ENCODE results near the gene SAMD4B. TPM values are rescaled to one million over a fixed set of nuclear protein-coding genes. Genes with fewer than 3 reads are reported as not detected.
A peak's percentile ranks its signal among the peaks of the same experiment; 100 is the strongest.

Gene SAMD4B
- total and polyA plus RNA-seq, 9 of the 15 experiments (the other 6 are each of a cell fraction or from before 2014, with no cell fraction given) = 3.4 to 90.5 (median 38.0) TPM

DNA sequence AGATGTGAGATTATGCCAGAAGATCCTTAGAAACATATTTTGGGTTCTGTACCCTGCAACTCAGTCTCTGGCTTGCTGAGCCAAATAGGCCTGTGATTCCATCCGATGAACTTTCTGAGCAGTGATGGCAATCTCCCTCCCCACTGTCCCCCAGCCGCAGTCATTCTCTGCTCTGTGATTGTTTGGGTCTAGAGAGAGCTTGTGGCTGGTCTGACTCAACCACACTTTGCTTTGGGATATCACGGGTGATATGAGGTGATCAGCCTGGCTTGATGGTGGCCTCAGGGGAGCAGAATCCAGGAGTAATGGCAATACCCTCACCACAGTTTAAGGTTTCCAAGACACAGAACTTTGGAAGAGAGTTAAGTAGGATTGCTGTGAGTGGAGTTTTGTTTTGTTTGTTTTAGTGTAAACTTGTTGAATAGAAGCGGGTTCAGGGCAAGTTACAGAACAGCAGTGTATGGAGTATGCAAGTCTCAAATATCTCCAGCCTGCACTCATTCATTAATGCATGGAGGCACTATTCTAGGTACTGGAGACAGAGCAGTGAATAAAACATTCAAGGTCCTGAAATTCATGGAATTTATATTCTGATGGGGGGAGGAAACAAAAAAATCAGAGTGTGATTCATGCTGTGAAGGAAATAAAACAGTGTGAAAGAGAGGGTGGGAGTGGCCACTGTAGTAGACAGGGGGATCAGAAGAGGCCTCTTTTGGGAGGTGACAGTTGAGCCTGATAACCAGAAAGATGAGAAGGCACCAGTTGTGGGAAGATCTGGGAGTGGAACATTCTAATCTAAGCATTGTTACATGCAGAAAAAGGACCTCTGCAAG lies 5.3 kb downstream of the SAMD4B start (continued):
- TF ChIP-seq, protein P1, sequence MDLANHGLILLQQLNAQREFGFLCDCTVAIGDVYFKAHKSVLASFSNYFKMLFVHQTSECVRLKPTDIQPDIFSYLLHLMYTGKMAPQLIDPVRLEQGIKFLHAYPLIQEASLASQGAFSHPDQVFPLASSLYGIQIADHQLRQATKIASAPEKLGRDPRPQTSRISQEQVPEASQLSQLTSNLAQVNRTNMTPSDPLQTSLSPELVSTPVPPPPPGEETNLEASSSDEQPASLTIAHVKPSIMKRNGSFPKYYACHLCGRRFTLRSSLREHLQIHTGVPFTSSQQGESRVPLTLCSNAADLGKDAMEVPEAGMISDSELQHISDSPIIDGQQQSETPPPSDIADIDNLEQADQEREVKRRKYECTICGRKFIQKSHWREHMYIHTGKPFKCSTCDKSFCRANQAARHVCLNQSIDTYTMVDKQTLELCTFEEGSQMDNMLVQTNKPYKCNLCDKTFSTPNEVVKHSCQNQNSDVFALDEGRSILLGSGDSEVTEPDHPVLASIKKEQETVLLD (IDR thresholded peaks at IDR 0.05) = no peak
- TF ChIP-seq, protein P2, sequence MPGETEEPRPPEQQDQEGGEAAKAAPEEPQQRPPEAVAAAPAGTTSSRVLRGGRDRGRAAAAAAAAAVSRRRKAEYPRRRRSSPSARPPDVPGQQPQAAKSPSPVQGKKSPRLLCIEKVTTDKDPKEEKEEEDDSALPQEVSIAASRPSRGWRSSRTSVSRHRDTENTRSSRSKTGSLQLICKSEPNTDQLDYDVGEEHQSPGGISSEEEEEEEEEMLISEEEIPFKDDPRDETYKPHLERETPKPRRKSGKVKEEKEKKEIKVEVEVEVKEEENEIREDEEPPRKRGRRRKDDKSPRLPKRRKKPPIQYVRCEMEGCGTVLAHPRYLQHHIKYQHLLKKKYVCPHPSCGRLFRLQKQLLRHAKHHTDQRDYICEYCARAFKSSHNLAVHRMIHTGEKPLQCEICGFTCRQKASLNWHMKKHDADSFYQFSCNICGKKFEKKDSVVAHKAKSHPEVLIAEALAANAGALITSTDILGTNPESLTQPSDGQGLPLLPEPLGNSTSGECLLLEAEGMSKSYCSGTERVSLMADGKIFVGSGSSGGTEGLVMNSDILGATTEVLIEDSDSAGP (CRISPR knock-in tag; IDR thresholded peaks at IDR 0.05) = no peak
- TF ChIP-seq, protein P3, sequence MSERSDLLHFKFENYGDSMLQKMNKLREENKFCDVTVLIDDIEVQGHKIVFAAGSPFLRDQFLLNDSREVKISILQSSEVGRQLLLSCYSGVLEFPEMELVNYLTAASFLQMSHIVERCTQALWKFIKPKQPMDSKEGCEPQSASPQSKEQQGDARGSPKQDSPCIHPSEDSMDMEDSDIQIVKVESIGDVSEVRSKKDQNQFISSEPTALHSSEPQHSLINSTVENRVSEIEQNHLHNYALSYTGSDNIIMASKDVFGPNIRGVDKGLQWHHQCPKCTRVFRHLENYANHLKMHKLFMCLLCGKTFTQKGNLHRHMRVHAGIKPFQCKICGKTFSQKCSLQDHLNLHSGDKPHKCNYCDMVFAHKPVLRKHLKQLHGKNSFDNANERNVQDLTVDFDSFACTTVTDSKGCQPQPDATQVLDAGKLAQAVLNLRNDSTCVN (CRISPR knock-in tag; IDR thresholded peaks at IDR 0.05) = no peak
- TF ChIP-seq, protein P4, sequence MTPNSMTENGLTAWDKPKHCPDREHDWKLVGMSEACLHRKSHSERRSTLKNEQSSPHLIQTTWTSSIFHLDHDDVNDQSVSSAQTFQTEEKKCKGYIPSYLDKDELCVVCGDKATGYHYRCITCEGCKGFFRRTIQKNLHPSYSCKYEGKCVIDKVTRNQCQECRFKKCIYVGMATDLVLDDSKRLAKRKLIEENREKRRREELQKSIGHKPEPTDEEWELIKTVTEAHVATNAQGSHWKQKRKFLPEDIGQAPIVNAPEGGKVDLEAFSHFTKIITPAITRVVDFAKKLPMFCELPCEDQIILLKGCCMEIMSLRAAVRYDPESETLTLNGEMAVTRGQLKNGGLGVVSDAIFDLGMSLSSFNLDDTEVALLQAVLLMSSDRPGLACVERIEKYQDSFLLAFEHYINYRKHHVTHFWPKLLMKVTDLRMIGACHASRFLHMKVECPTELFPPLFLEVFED (CRISPR knock-in tag; conservative IDR thresholded peaks at IDR 0.05) = no peak
- TF ChIP-seq FOXJ3 (CRISPR knock-in tag; IDR thresholded peaks at IDR 0.05) = no peak
- no peak for TF ChIP-seq SIX5 (IDR thresholded peaks at IDR 0.05; ENCODE audit: borderline replicate concordance in 1 of 2, insufficient read depth in 1 of 2, low read depth in 1 of 2, low read length in 2 of 2)
- TF ChIP-seq FOSL1 (tag; conservative IDR thresholded peaks at IDR 0.05) = peak; percentile 76
- no peak for TF ChIP-seq ZC3H8 (IDR thresholded peaks at IDR 0.05)
- TF ChIP-seq MAZ (CRISPR knock-in tag; conservative IDR thresholded peaks at IDR 0.05 in 1 of 2, IDR thresholded peaks at IDR 0.05 in 1 of 2) = no peak
- 0 out of 2 replicates have a peak, but pooled peaks have one; percentile 43 for TF ChIP-seq IFI16 (CRISPR knock-in tag; IDR thresholded peaks at IDR 0.05)
- no peak for TF ChIP-seq NR2C2 (CRISPR knock-in tag; IDR thresholded peaks at IDR 0.05)
- TF ChIP-seq NR2C2 (tag; IDR thresholded peaks at IDR 0.05) = peak; percentile 30; the same call in 1 of the 2 replicates
- TF ChIP-seq CSDE1 (IDR thresholded peaks at IDR 0.05) = no peak
- no peak for TF ChIP-seq CAMTA2 (CRISPR knock-in tag; conservative IDR thresholded peaks at IDR 0.05)
- no peak for TF ChIP-seq HDAC1 (IDR thresholded peaks at IDR 0.05)
- TF ChIP-seq, protein P5, sequence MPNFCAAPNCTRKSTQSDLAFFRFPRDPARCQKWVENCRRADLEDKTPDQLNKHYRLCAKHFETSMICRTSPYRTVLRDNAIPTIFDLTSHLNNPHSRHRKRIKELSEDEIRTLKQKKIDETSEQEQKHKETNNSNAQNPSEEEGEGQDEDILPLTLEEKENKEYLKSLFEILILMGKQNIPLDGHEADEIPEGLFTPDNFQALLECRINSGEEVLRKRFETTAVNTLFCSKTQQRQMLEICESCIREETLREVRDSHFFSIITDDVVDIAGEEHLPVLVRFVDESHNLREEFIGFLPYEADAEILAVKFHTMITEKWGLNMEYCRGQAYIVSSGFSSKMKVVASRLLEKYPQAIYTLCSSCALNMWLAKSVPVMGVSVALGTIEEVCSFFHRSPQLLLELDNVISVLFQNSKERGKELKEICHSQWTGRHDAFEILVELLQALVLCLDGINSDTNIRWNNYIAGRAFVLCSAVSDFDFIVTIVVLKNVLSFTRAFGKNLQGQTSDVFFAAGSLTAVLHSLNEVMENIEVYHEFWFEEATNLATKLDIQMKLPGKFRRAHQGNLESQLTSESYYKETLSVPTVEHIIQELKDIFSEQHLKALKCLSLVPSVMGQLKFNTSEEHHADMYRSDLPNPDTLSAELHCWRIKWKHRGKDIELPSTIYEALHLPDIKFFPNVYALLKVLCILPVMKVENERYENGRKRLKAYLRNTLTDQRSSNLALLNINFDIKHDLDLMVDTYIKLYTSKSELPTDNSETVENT (CRISPR knock-in tag; IDR thresholded peaks at IDR 0.05) = no peak
- TF ChIP-seq YY1 (IDR thresholded peaks at IDR 0.05; ENCODE audit: borderline replicate concordance in 1 of 3, control insufficient read depth in 1 of 3, extremely low read depth in 1 of 3, insufficient read depth in 3 of 3, insufficient read length in 1 of 3, insufficient replicate concordance in 2 of 3, low read depth in 1 of 3, low read length in 2 of 3) = no peak

Data from K562 (cell line).